Sigmoid colon (tissue), 7 donors: ENCODE results near the gene CCR1. TPM values are rescaled to one million over a fixed set of nuclear protein-coding genes. Genes with fewer than 3 reads are reported as not detected.
A peak's percentile ranks its signal among the peaks of the same experiment; 100 is the strongest.

ENCODE experiments used
- DNase-seq: peaks from one replicate; pipeline ENCODE4 v3.0.0-alpha.2; 2019
- H3K27ac ChIP-seq, 4 donors: fragments of 200-600 bp; sonication (generic); one replicate each; pipeline ENCODE4 v1.5.1; 2016 to 2019; ENCODE audit warnings: mild to moderate bottlenecking in 1 of 4
- H3K27me3 ChIP-seq, 3 donors: fragments of 200-600 bp; sonication (generic); one replicate each; pipeline ENCODE4 v1.5.1; 2019; ENCODE audit warnings: mild to moderate bottlenecking in 1 of 3
- H3K36me3 ChIP-seq, 4 donors: fragments of 200-600 bp; sonication (generic); one replicate each; pipeline ENCODE4 v1.5.1; 2016 to 2019
- H3K4me1 ChIP-seq, 4 donors: fragments of 200-600 bp; sonication (generic); one replicate each; pipeline ENCODE4 v1.5.1; 2017 to 2019
- H3K4me3 ChIP-seq, 4 donors: fragments of 200-600 bp; sonication (generic); one replicate each; pipeline ENCODE4 v1.5.1; 2017 to 2019; ENCODE audit warnings: mild to moderate bottlenecking in 2 of 4, moderate library complexity in 1 of 4
- H3K9me3 ChIP-seq, 4 donors: fragments of 200-600 bp in 3 of 4; sonication (generic) in 3 of 4; one replicate each; pipeline versions ENCODE4 v1.5.1 to v1.6.1; 2013 to 2019
- CTCF ChIP-seq, 4 experiments: fragments of 450-650 bp in 3 of 4; fragments of 200-600 bp in 1 of 4; IDR thresholded peaks; one replicate each; pipeline ENCODE4 v1.5.1; 2016 to 2019; ENCODE audit warnings: antibody characterized with exemption in 4 of 4, mild to moderate bottlenecking in 3 of 4, moderate library complexity in 2 of 4
- EP300 ChIP-seq, 4 donors: sonication (generic); formaldehyde crosslinking; IDR thresholded peaks; one replicate each; pipeline ENCODE4 v1.6.1; 2017; ENCODE audit warnings: antibody characterized with exemption in 4 of 4
- POLR2A ChIP-seq, 2 donors: fragments of 450-650 bp; IDR thresholded peaks; one replicate each; pipeline ENCODE4 v1.6.1; 2016; ENCODE audit warnings: antibody characterized with exemption in 2 of 2, mild to moderate bottlenecking in 2 of 2, moderate library complexity in 2 of 2
- POLR2AphosphoS5 ChIP-seq, 4 donors: sonication (generic); formaldehyde crosslinking; IDR thresholded peaks; one replicate each; pipeline ENCODE4 v1.6.1; 2017; ENCODE audit warnings: antibody characterized with exemption in 4 of 4
- WGBS, 2 donors: extraction: QIAGEN DNeasy Blood & Tissue Kit; methylation state at CpG; one replicate each; pipeline ENCODE4 v1.1.7; 2013; 5-methylcytosine and 5-hydroxymethylcytosine counted together
- intact Hi-C: fragments of 100-400 bp; cut with DNase I; formaldehyde crosslinking; loops from one replicate; pipeline ENCODE4 v1.15.1; 2023
- polyA plus RNA-seq, 3 donors: library from polyadenylated mRNA; stranded (reverse); fragments of 200-250 nt; gene quantifications; one replicate each; pipeline ENCODE4 v1.2.3, GENCODE V29; 2013
- total RNA-seq, 4 donors: library from RNA; depleted of rRNA; stranded (reverse); fragments of >200 nt; gene quantifications; one replicate each; pipeline ENCODE4 v1.1.0, GENCODE V29; 2016
- donor health status: healthy with polysubstance abuse.
- donor health status: Bipolar disorder and iron deficiency.
- donor health status: healthy.

Gene CCR1
- total and polyA plus RNA-seq, 7 donors: 2.2 to 16.6 (median 8.2) TPM

GRCh38 chr3:46203681-46204080 lies 4.4 kb downstream of the CCR1 start:
- H3K9me3 ChIP-seq: no peaks in the 10 kb centered on the region
- WGBS, 2 donors: 95 to 97% methylated on average over 12 of the region's 12 CpGs
- no peaks in the 10 kb centered on the region for H3K36me3 ChIP-seq
- intact Hi-C loops: no loop called here
- no peak for TF ChIP-seq CTCF (IDR thresholded peaks at IDR 0.05)
- TF ChIP-seq POLR2A (IDR thresholded peaks at IDR 0.05): no peak
- H3K4me1 ChIP-seq: no peaks in the 10 kb centered on the region
- H3K4me3 ChIP-seq: no peak overlapping the region
- H3K27me3 ChIP-seq: no peaks in the 10 kb centered on the region
- no peak overlapping the region for H3K27ac ChIP-seq
- no peak for DNase-seq

GRCh38 chr3:46202535-46202934 lies 5.6 kb downstream of the CCR1 start:
- TF ChIP-seq POLR2A (IDR thresholded peaks at IDR 0.05) (no peak), CTCF (IDR thresholded peaks at IDR 0.05) (no peak), POLR2AphosphoS5 (IDR thresholded peaks at IDR 0.05) (no peak), EP300 (IDR thresholded peaks at IDR 0.05) (no peak)
- Histone ChIP-seq H3K27ac (no peak overlapping the region), H3K4me3 (no peak overlapping the region), H3K9me3 (no peaks in the 10 kb centered on the region), H3K36me3 (no peaks in the 10 kb centered on the region), H3K4me1 (no peaks in the 10 kb centered on the region), H3K27me3 (no peaks in the 10 kb centered on the region)
- intact Hi-C loops: no loop called here
- WGBS, 2 donors: 84 to 89% methylated on average over 4 of the region's 4 CpGs
- no peak for DNase-seq

- Histone ChIP-seq H3K27ac (peak overlapping the region in 1 of 4 donors; percentile 36), H3K4me3 (no peak overlapping the region), H3K9me3 (no peaks in the 10 kb centered on the region), H3K27me3 (no peaks in the 10 kb centered on the region), H3K36me3 (no peaks in the 10 kb centered on the region), H3K4me1 (no peaks in the 10 kb centered on the region)
- TF ChIP-seq CTCF (IDR thresholded peaks at IDR 0.05) (no peak), POLR2A (IDR thresholded peaks at IDR 0.05) (no peak), POLR2AphosphoS5 (IDR thresholded peaks at IDR 0.05) (no peak), EP300 (IDR thresholded peaks at IDR 0.05) (no peak)
- no peak for DNase-seq
- intact Hi-C loops: no loop called here
- WGBS, 2 donors: 51 to 69% methylated on average over 1 of the region's 1 CpG
Observed at GRCh38 chr3:46200790-46201189, 7.3 kb downstream of the CCR1 start.

GRCh38 chr3:46200211-46200610 lies 7.9 kb downstream of the CCR1 start:
- DNase-seq: no peak
- no peaks in the 10 kb centered on the region for H3K9me3 ChIP-seq
- no peak for TF ChIP-seq POLR2AphosphoS5 (IDR thresholded peaks at IDR 0.05)
- TF ChIP-seq POLR2A (IDR thresholded peaks at IDR 0.05): no peak
- no peak for TF ChIP-seq CTCF (IDR thresholded peaks at IDR 0.05)
- TF ChIP-seq EP300 (IDR thresholded peaks at IDR 0.05): no peak
- no peaks in the 10 kb centered on the region for H3K27me3 ChIP-seq
- H3K36me3 ChIP-seq: no peaks in the 10 kb centered on the region
- H3K4me1 ChIP-seq: no peaks in the 10 kb centered on the region
- no peak overlapping the region for H3K4me3 ChIP-seq
- WGBS, 2 donors: 61 to 83% methylated on average over 5 of the region's 5 CpGs
- intact Hi-C loops: no loop called here
- peak overlapping the region in 1 of 4 donors; percentile 36 for H3K27ac ChIP-seq

- no peaks in the 10 kb centered on the region for H3K36me3 ChIP-seq
- no peak overlapping the region for H3K4me3 ChIP-seq
- H3K27ac ChIP-seq: no peak overlapping the region
- TF ChIP-seq POLR2A (IDR thresholded peaks at IDR 0.05) (no peak), POLR2AphosphoS5 (IDR thresholded peaks at IDR 0.05) (no peak), CTCF (IDR thresholded peaks at IDR 0.05) (no peak), EP300 (IDR thresholded peaks at IDR 0.05) (no peak)
- WGBS, 2 donors: 86 to 90% methylated on average over 7 of the region's 7 CpGs
- DNase-seq: no peak
- intact Hi-C loops: no loop called here
- H3K27me3 ChIP-seq: no peaks in the 10 kb centered on the region
- H3K9me3 ChIP-seq: peaks cover 0 to 15% (median 4%) of the 10 kb centered on the region in 4 donors
- no peaks in the 10 kb centered on the region for H3K4me1 ChIP-seq
Observed at GRCh38 chr3:46196261-46196957, 11.7 kb downstream of the CCR1 start.
